ENCODE measurements around the gene NCOA4. TPM values are rescaled to one million over a fixed set of nuclear protein-coding genes. Genes with fewer than 3 reads are reported as not detected.

The NCOA4 gene
- total RNA-seq, 4 donors from 2014 or later = 88.8 to 223 (median 110) TPM

DNA sequence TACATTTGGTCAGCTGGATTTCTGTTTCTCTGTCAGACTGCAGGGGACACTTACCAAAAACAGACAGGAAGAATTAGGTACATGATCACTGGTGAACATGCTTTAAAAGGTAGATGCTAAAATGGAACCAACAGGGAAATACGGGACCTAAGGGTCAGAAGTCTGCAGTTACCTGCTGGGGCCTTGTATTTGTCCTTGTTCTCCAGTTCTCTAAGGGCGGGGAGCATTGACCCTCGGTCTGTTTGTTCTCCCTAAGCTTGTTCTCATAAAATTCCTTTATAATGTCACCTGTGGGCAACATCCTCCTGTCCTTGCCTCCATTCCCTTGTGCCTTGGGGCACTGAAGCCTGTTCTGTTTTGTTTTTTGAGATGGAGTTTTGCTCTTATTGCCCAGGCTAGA, 45.4 kb upstream of the NCOA4 start:
- Histone ChIP-seq H3K9me3 (no peaks in the 10 kb centered on the region), H3K27me3 (no peaks in the 10 kb centered on the region), H3K4me3 (no peak overlapping the region), H3K4me1 (no peaks in the 10 kb centered on the region), H3K27ac (no peak overlapping the region), H3K36me3 (no peaks in the 10 kb centered on the region)
- no peak for DNase-seq
- intact Hi-C loops (cut with DNase I; ENCODE audit: low total_unique reads) = no loop called here
- no peak for TF ChIP-seq POLR2A (IDR thresholded peaks at IDR 0.05)
- TF ChIP-seq, protein P1, sequence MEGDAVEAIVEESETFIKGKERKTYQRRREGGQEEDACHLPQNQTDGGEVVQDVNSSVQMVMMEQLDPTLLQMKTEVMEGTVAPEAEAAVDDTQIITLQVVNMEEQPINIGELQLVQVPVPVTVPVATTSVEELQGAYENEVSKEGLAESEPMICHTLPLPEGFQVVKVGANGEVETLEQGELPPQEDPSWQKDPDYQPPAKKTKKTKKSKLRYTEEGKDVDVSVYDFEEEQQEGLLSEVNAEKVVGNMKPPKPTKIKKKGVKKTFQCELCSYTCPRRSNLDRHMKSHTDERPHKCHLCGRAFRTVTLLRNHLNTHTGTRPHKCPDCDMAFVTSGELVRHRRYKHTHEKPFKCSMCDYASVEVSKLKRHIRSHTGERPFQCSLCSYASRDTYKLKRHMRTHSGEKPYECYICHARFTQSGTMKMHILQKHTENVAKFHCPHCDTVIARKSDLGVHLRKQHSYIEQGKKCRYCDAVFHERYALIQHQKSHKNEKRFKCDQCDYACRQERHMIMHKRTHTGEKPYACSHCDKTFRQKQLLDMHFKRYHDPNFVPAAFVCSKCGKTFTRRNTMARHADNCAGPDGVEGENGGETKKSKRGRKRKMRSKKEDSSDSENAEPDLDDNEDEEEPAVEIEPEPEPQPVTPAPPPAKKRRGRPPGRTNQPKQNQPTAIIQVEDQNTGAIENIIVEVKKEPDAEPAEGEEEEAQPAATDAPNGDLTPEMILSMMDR (IDR thresholded peaks at IDR 0.05) = no peak

DNA sequence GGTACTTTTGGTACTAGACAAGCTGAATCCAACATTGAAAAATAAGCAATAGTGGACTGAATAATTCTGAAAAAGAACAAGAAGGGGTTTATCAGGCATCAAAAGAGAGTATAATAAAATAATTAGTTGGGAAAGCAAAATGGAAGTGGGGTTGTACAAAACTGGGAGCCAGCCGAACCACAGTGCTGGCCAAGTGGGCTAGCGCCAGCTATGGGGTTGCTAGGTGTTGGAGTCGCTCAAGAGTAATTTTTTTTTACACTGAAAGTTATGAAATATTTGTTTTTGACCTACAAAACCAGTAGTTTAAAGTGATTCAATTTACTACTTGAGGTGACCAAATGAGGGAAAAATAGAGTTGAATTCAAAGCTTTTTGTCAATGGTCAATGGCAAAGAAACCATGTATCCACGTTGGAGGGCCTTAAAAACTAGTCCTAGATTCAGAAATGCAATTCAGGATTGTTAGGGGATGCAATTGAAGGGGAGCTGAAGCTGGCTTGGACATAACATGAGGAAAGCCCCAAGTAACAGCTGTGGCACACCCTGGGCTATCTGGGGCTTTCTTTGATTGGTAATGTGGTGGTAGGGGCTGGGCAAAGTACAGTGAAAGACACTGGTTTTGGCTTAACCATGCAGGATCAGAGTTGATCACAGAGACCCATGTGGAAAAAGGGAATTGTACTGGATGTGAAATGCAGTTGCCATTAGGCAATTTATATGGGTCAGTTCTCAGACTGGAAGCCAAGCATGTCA, 43.9 kb upstream of the NCOA4 start:
- TF ChIP-seq POLR2A (IDR thresholded peaks at IDR 0.05) = no peak
- TF ChIP-seq, protein P1 (IDR thresholded peaks at IDR 0.05) = no peak
- DNase-seq = no peak
- intact Hi-C loops (cut with DNase I; ENCODE audit: low total_unique reads) = no loop called here

DNA sequence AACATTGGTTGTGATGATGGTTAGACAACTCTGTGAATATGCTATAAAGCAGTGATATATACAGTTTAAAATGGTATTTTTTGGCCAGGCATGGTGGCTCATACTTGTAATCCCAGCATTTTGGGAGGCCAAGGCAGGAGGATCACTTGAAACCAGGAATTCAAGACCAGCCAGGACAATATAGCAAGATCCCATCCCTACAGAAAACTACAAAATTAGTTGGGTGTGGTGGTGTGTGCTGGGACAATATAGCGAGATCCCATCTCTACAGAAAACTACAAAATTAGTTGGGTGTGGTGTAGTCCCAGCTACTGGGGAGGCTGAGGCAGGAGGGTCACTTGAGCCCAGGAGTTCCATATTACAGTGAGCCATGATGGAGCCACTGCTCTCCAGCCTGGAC, 43.1 kb upstream of the NCOA4 start:
- no peak for DNase-seq

More for the DNA sequence above, 43.9 kb upstream of the NCOA4 start:
- Histone ChIP-seq H3K27me3 (no peaks in the 10 kb centered on the region), H3K9me3 (no peaks in the 10 kb centered on the region), H3K4me3 (no peak overlapping the region), H3K27ac (no peak overlapping the region), H3K36me3 (no peaks in the 10 kb centered on the region), H3K4me1 (no peaks in the 10 kb centered on the region)

DNA sequence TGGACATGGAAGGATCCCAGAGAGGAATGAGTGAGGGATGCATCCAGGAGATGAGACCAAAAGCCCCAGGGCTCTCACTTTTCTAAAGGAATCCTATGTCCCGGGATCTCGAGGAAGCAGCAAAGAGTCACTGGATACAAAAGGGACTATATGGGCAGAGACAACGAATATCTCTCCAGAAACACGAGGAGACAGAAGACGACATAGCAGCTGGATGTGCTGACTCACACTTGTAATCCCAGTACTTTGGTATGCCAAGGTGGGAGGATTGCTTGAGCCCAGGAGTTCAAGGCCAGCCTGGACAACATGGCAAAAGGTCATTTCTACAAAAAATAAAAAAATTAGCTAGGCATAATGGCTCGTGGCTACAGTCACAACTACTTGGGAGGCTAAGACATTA, 40.3 kb upstream of the NCOA4 start:
- no peak overlapping the region for H3K4me3 ChIP-seq

More for the DNA sequence above, 43.1 kb upstream of the NCOA4 start:
- Histone ChIP-seq H3K27me3 (no peaks in the 10 kb centered on the region), H3K36me3 (no peaks in the 10 kb centered on the region), H3K9me3 (no peaks in the 10 kb centered on the region), H3K27ac (no peak overlapping the region), H3K4me3 (no peak overlapping the region), H3K4me1 (no peaks in the 10 kb centered on the region)
- no peak for TF ChIP-seq POLR2A (IDR thresholded peaks at IDR 0.05)
- TF ChIP-seq, protein P1 (IDR thresholded peaks at IDR 0.05) = no peak
- intact Hi-C loops (cut with DNase I; ENCODE audit: low total_unique reads) = no loop called here

More for the DNA sequence above, 40.3 kb upstream of the NCOA4 start:
- Histone ChIP-seq H3K36me3 (no peaks in the 10 kb centered on the region), H3K4me1 (no peaks in the 10 kb centered on the region), H3K27me3 (no peaks in the 10 kb centered on the region), H3K9me3 (no peaks in the 10 kb centered on the region), H3K27ac (no peak overlapping the region)
- no peak for DNase-seq
- intact Hi-C loops (cut with DNase I; ENCODE audit: low total_unique reads) = no loop called here
- TF ChIP-seq POLR2A (IDR thresholded peaks at IDR 0.05) = no peak
- TF ChIP-seq, protein P1 (IDR thresholded peaks at IDR 0.05) = no peak
